Kidney epithelial cell (primary cell): Measurements from ENCODE around the gene PWP2. TPM values are rescaled to one million over a fixed set of nuclear protein-coding genes. Genes with fewer than 3 reads are reported as not detected.
"Not testable (repeated sequence)": the region's sequence is repeated elsewhere in the genome, so short reads cannot be mapped to it uniquely, and the experiment has no call there.

Experiments used
- DNase-seq: peaks from one replicate; pipeline ENCODE4 v3.0.0-alpha.2; 2010; ENCODE audit warnings: low read depth
- H3K27me3 ChIP-seq: 2 replicates; pipeline ENCODE4 v1.6.0; 2011; ENCODE audit warnings: low read length; ENCODE audit not compliant: control insufficient read depth, insufficient read depth
- H3K36me3 ChIP-seq: 2 replicates; pipeline ENCODE4 v1.5.1; 2011; ENCODE audit warnings: low read length; ENCODE audit not compliant: control insufficient read depth, insufficient read depth
- H3K4me3 ChIP-seq: 2 replicates; pipeline ENCODE4 v1.5.1; 2011; ENCODE audit warnings: low read depth, mild to moderate bottlenecking, control low read depth, low read length
- total RNA-seq: library from RNA; depleted of rRNA; stranded (reverse); fragments of >200 nt; gene quantifications from 2 replicates; pipeline ENCODE4 v1.2.3, GENCODE V29; 2015

The PWP2 gene
- total RNA-seq, 1 donor from 2014 or later: 8.6 TPM

- H3K4me3 ChIP-seq, H3K36me3 ChIP-seq, DNase-seq, H3K27me3 ChIP-seq: not testable (repeated sequence)
These were observed 46.7 kb downstream of the PWP2 start for GRCh38 chr21:44153889-44154228.

GRCh38 chr21:44154816-44155230, 47.6 kb downstream of the PWP2 start:
- H3K27me3 ChIP-seq: not testable (repeated sequence)

GRCh38 chr21:44155231-44155993, 48.2 kb downstream of the PWP2 start:
- DNase-seq, H3K4me3 ChIP-seq, H3K36me3 ChIP-seq, H3K27me3 ChIP-seq: not testable (repeated sequence)

More at GRCh38 chr21:44154816-44155230, 47.6 kb downstream of the PWP2 start:
- not testable (repeated sequence) for DNase-seq, H3K36me3 ChIP-seq, H3K4me3 ChIP-seq

GRCh38 chr21:44155994-44156380, 48.8 kb downstream of the PWP2 start:
- not testable (repeated sequence) for H3K4me3 ChIP-seq, H3K36me3 ChIP-seq, H3K27me3 ChIP-seq, DNase-seq

- not testable (repeated sequence) for DNase-seq, H3K4me3 ChIP-seq, H3K27me3 ChIP-seq
These were observed 50.4 kb downstream of the PWP2 start for GRCh38 chr21:44157439-44158081.

GRCh38 chr21:44158082-44158468, 50.9 kb downstream of the PWP2 start:
- not testable (repeated sequence) for H3K36me3 ChIP-seq, DNase-seq, H3K27me3 ChIP-seq, H3K4me3 ChIP-seq

More at GRCh38 chr21:44157439-44158081, 50.4 kb downstream of the PWP2 start:
- H3K36me3 ChIP-seq: not testable (repeated sequence)

- H3K27me3 ChIP-seq, H3K36me3 ChIP-seq, DNase-seq: not testable (repeated sequence)
These were observed 52.4 kb downstream of the PWP2 start for GRCh38 chr21:44159349-44160297.

GRCh38 chr21:44160298-44160672, 53.1 kb downstream of the PWP2 start:
- DNase-seq, H3K36me3 ChIP-seq, H3K4me3 ChIP-seq, H3K27me3 ChIP-seq: not testable (repeated sequence)

More at GRCh38 chr21:44159349-44160297, 52.4 kb downstream of the PWP2 start:
- H3K4me3 ChIP-seq: not testable (repeated sequence)

GRCh38 chr21:44160821-44161220, 53.6 kb downstream of the PWP2 start:
- H3K36me3 ChIP-seq, DNase-seq, H3K4me3 ChIP-seq, H3K27me3 ChIP-seq: not testable (repeated sequence)

- DNase-seq, H3K4me3 ChIP-seq, H3K27me3 ChIP-seq, H3K36me3 ChIP-seq: not testable (repeated sequence)
These were observed 56.0 kb downstream of the PWP2 start for GRCh38 chr21:44163167-44163653.

GRCh38 chr21:44165933-44166332, 58.7 kb downstream of the PWP2 start:
- not testable (repeated sequence) for H3K4me3 ChIP-seq, DNase-seq, H3K27me3 ChIP-seq, H3K36me3 ChIP-seq

- H3K4me3 ChIP-seq, H3K27me3 ChIP-seq, DNase-seq, H3K36me3 ChIP-seq: not testable (repeated sequence)
These were observed 60.3 kb downstream of the PWP2 start for GRCh38 chr21:44167527-44167926.

- H3K4me3 ChIP-seq, DNase-seq, H3K36me3 ChIP-seq, H3K27me3 ChIP-seq: not testable (repeated sequence)
These were observed 63.1 kb downstream of the PWP2 start for GRCh38 chr21:44170326-44170725.

- not testable (repeated sequence) for H3K27me3 ChIP-seq, DNase-seq, H3K4me3 ChIP-seq
These were observed 63.7 kb downstream of the PWP2 start for GRCh38 chr21:44170863-44171262.

More at GRCh38 chr21:44170863-44171262, 63.7 kb downstream of the PWP2 start:
- H3K36me3 ChIP-seq: not testable (repeated sequence)
